Caco-2 (cell line): ENCODE results near the gene HDGFL2. TPM values are rescaled to one million over a fixed set of nuclear protein-coding genes. Genes with fewer than 3 reads are reported as not detected.

ENCODE experiments used
- BruUV-seq: library from RNA; stranded (reverse); fragments of 400-500 nt; replicated peaks from 2 replicates; lab custom pipeline; 2021; lab: Mats Ljungman, UMichigan
- CTCF ChIA-PET: fragments of 300-600 bp; sonication (Branson Sonifier 250); formaldehyde crosslinking; loops from one replicate; lab custom pipeline; 2022; ENCODE audit warnings: antibody characterized with exemption; lab: Charles Lee
- POLR2A ChIA-PET: fragments of 300-600 bp; sonication (Branson Sonifier 250); formaldehyde crosslinking; loops from one replicate; lab custom pipeline; 2022; ENCODE audit warnings: antibody characterized with exemption; lab: Charles Lee
- DNase-seq, 2 experiments: peaks; one replicate each; pipeline versions ENCODE4 v3.0.0 to v3.0.0-alpha.2; 2020 to 2022
- H3K27me3 ChIP-seq: replicated peaks from 2 replicates; pipeline ENCODE4 v1.6.0; 2011; ENCODE audit warnings: low read length; ENCODE audit not compliant: control insufficient read depth, insufficient read depth
- H3K36me3 ChIP-seq: 2 replicates; pipeline ENCODE4 v1.5.1; 2011; ENCODE audit warnings: low read length; ENCODE audit not compliant: control insufficient read depth, insufficient read depth
- H3K4me1 ChIP-seq: fragments of 250-450 bp; sonication (Bioruptor Pico); 2 replicates; pipeline ENCODE4 v1.5.1; 2020; ENCODE audit warnings: mild to moderate bottlenecking
- H3K4me3 ChIP-seq: 2 replicates; pipeline ENCODE4 v1.5.1; 2011; ENCODE audit warnings: low read depth, mild to moderate bottlenecking, control low read depth, low read length
- H3K9me3 ChIP-seq: fragments of 250-450 bp; sonication (Bioruptor Pico); 2 replicates; pipeline ENCODE4 v1.5.1; 2020; ENCODE audit warnings: mild to moderate bottlenecking, moderate library complexity
- H3K27ac Mint-ChIP-seq: one replicate; pipeline ENCODE4 v1.8.0; 2022; ENCODE audit warnings: mixed read lengths; ENCODE audit not compliant: unreplicated experiment
- H3K27me3 Mint-ChIP-seq: one replicate; pipeline ENCODE4 v1.8.0; 2022; ENCODE audit warnings: mixed read lengths; ENCODE audit not compliant: insufficient read depth, unreplicated experiment
- H3K36me3 Mint-ChIP-seq: one replicate; pipeline ENCODE4 v1.8.0; 2022; ENCODE audit warnings: mild to moderate bottlenecking, mixed read lengths; ENCODE audit not compliant: insufficient read depth, unreplicated experiment
- H3K4me1 Mint-ChIP-seq: one replicate; pipeline ENCODE4 v1.8.0; 2022; ENCODE audit warnings: low read depth, mixed read lengths; ENCODE audit not compliant: unreplicated experiment
- H3K4me3 Mint-ChIP-seq: one replicate; pipeline ENCODE4 v1.8.0; 2022; ENCODE audit warnings: mild to moderate bottlenecking, moderate library complexity, mixed read lengths; ENCODE audit not compliant: unreplicated experiment
- H3K9me3 Mint-ChIP-seq: one replicate; pipeline ENCODE4 v1.8.0; 2022; ENCODE audit warnings: mixed read lengths; ENCODE audit not compliant: unreplicated experiment
- CTCF ChIP-seq, 2 experiments: fragments of 200-600 bp in 1 of 2; IDR thresholded peaks; 1 replicate in 1 of 2; 2 replicates in 1 of 2; pipeline versions ENCODE4 v1.5.1 to v1.8.0; 2011 to 2022; ENCODE audit warnings: antibody characterized with exemption in 1 of 2, control low read depth in 1 of 2, inconsistent platforms in 1 of 2, low read depth in 1 of 2, low read length in 1 of 2, mild to moderate bottlenecking in 1 of 2, moderate library complexity in 1 of 2; ENCODE audit not compliant: insufficient read depth in 1 of 2, severe bottlenecking in 1 of 2, unreplicated experiment in 1 of 2
- intact Hi-C: fragments of 100-400 bp; cut with micrococcal nuclease; formaldehyde crosslinking; loops from one replicate; pipeline ENCODE4 v1.10.0; 2022; ENCODE audit not compliant: unreplicated experiment
- total RNA-seq: library from RNA; stranded (reverse); gene quantifications from 2 replicates; pipeline ENCODE4 v1.2.3, GENCODE V29; 2022

The HDGFL2 gene
- total RNA-seq, 1 experiment from 2014 or later, result 70.8 TPM

- Histone ChIP-seq H3K36me3 (no peaks in the 10 kb centered on the region), H3K4me3 (no peak overlapping the region), H3K4me1 (peaks cover 5% of the 10 kb centered on the region), H3K27me3 (no peaks in the 10 kb centered on the region), H3K9me3 (no peaks in the 10 kb centered on the region)
- H3K4me1 Mint-ChIP-seq, result peaks cover 6% of the 10 kb centered on the region
- ChIA-PET CTCF (no interaction called here), POLR2A (no interaction called here)
- intact Hi-C loops, result no loop called here
- TF ChIP-seq CTCF (IDR thresholded peaks at IDR 0.05; ENCODE audit: insufficient read depth in 1 of 2, low read depth in 1 of 2, low read length in 1 of 2, severe bottlenecking in 1 of 2, unreplicated experiment in 1 of 2), result no peak
- no TSS peak for BruUV-seq
- no peak for DNase-seq
- no peaks in the 10 kb centered on the region for H3K9me3 Mint-ChIP-seq
- no peaks in the 10 kb centered on the region for H3K27me3 Mint-ChIP-seq
- H3K36me3 Mint-ChIP-seq, result peaks cover 3% of the 10 kb centered on the region
- H3K4me3 Mint-ChIP-seq, result no peak overlapping the region
- no peak overlapping the region for H3K27ac Mint-ChIP-seq
Measured at GRCh38 chr19:4516199-4516938, 44.3 kb downstream of the HDGFL2 start.

- DNase-seq, result no peak
- H3K27me3 ChIP-seq, result no peaks in the 10 kb centered on the region
- H3K36me3 Mint-ChIP-seq, result no peaks in the 10 kb centered on the region
- no peak overlapping the region for H3K27ac Mint-ChIP-seq
- peaks cover 10% of the 10 kb centered on the region for H3K4me1 ChIP-seq
- TF ChIP-seq CTCF (IDR thresholded peaks at IDR 0.05; ENCODE audit: insufficient read depth in 1 of 2, low read depth in 1 of 2, low read length in 1 of 2, severe bottlenecking in 1 of 2, unreplicated experiment in 1 of 2), result no peak
- H3K4me3 ChIP-seq, result no peak overlapping the region
- no peaks in the 10 kb centered on the region for H3K27me3 Mint-ChIP-seq
- POLR2A ChIA-PET, result no interaction called here
- CTCF ChIA-PET, result no interaction called here
- H3K9me3 ChIP-seq, result no peaks in the 10 kb centered on the region
- intact Hi-C loops, result no loop called here
- H3K36me3 ChIP-seq, result no peaks in the 10 kb centered on the region
- H3K4me1 Mint-ChIP-seq, result peaks cover 11% of the 10 kb centered on the region
- H3K9me3 Mint-ChIP-seq, result no peaks in the 10 kb centered on the region
- BruUV-seq, result no TSS peak
- H3K4me3 Mint-ChIP-seq, result no peak overlapping the region
Measured at GRCh38 chr19:4516939-4517300, 44.8 kb downstream of the HDGFL2 start.

GRCh38 chr19:4517451-4518057 lies 45.5 kb downstream of the HDGFL2 start:
- ChIA-PET POLR2A (no interaction called here), CTCF (no interaction called here)
- intact Hi-C loops, result no loop called here
- H3K27me3 Mint-ChIP-seq, result no peaks in the 10 kb centered on the region
- peaks cover 16% of the 10 kb centered on the region for H3K4me1 ChIP-seq
- DNase-seq, result no peak
- no TSS peak for BruUV-seq
- no peak overlapping the region for H3K4me3 Mint-ChIP-seq
- no peak overlapping the region for H3K27ac Mint-ChIP-seq
- H3K36me3 Mint-ChIP-seq, result no peaks in the 10 kb centered on the region
- H3K27me3 ChIP-seq, result no peaks in the 10 kb centered on the region
- no peaks in the 10 kb centered on the region for H3K9me3 Mint-ChIP-seq
- no peak for TF ChIP-seq CTCF (IDR thresholded peaks at IDR 0.05; ENCODE audit: insufficient read depth in 1 of 2, low read depth in 1 of 2, low read length in 1 of 2, severe bottlenecking in 1 of 2, unreplicated experiment in 1 of 2)
- no peak overlapping the region for H3K4me3 ChIP-seq
- no peaks in the 10 kb centered on the region for H3K9me3 ChIP-seq
- H3K36me3 ChIP-seq, result no peaks in the 10 kb centered on the region
- peaks cover 14% of the 10 kb centered on the region for H3K4me1 Mint-ChIP-seq
